Calu3 (cell line): ENCODE results near the gene XYLB. TPM values are rescaled to one million over a fixed set of nuclear protein-coding genes. Genes with fewer than 3 reads are reported as not detected.
A peak's percentile ranks its signal among the peaks of the same experiment; 100 is the strongest.

ENCODE experiments used
- BruUV-seq: library from RNA; stranded (reverse); fragments of 400-500 nt; replicated peaks from 2 replicates; lab custom pipeline; 2021; lab: Mats Ljungman, UMichigan
- CTCF ChIA-PET: fragments of 300-600 bp; sonication (Branson Sonifier 250); formaldehyde crosslinking; loops from one replicate; lab custom pipeline; 2022; ENCODE audit warnings: antibody characterized with exemption; lab: Charles Lee
- DNase-seq: peaks from one replicate; pipeline ENCODE4 v3.0.0; 2022
- H3K27ac Mint-ChIP-seq: one replicate; pipeline ENCODE4 v1.8.0; 2022; ENCODE audit warnings: mixed read lengths; ENCODE audit not compliant: unreplicated experiment
- H3K27me3 Mint-ChIP-seq: one replicate; pipeline ENCODE4 v1.8.0; 2022; ENCODE audit warnings: mixed read lengths; ENCODE audit not compliant: unreplicated experiment
- H3K36me3 Mint-ChIP-seq: one replicate; pipeline ENCODE4 v1.8.0; 2022; ENCODE audit warnings: mild to moderate bottlenecking, moderate library complexity, mixed read lengths; ENCODE audit not compliant: insufficient read depth, unreplicated experiment
- H3K4me1 Mint-ChIP-seq: one replicate; pipeline ENCODE4 v1.8.0; 2022; ENCODE audit warnings: mild to moderate bottlenecking, low read depth, mixed read lengths; ENCODE audit not compliant: unreplicated experiment
- H3K4me3 Mint-ChIP-seq: one replicate; pipeline ENCODE4 v1.8.0; 2022; ENCODE audit warnings: mild to moderate bottlenecking, low read depth, moderate library complexity, mixed read lengths; ENCODE audit not compliant: unreplicated experiment
- H3K9me3 Mint-ChIP-seq: one replicate; pipeline ENCODE4 v1.8.0; 2022; ENCODE audit warnings: low read depth, mixed read lengths; ENCODE audit not compliant: unreplicated experiment
- intact Hi-C: fragments of 100-400 bp; cut with micrococcal nuclease; formaldehyde crosslinking; loops from one replicate; pipeline ENCODE4 v1.10.0; 2022; ENCODE audit not compliant: unreplicated experiment
- total RNA-seq: library from RNA; stranded (reverse); gene quantifications from 2 replicates; pipeline ENCODE4 v1.2.3, GENCODE V29; 2022
- TF ChIP-seq, protein P1 (sequence below): fragments of 200-600 bp; IDR thresholded peaks from one replicate; pipeline ENCODE4 v1.8.0; 2022; ENCODE audit warnings: antibody characterized with exemption; ENCODE audit not compliant: unreplicated experiment

Gene XYLB
- total RNA-seq, 1 experiment from 2014 or later, result 12.2 TPM

DNA sequence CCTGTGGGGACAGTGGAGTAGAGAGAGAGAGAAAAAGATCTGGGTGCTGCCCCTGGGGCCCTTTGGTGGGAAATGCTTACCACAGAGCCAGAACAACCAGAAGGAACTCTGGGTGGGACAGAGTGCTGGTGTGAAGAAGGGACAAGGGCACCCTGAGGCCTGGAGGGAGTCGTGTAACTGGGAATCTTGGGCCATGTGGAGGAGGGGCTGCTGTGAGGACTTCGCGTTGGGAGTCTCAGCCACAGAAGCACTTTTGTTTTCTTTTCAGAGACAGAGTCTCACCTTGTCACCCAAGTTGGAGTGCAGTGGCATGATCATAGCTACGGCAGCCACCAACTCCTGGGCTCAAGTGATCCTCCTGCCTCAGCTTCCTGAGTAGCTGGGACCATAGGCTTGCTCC lies 24.3 kb downstream of the XYLB start:
- H3K4me1 Mint-ChIP-seq, result no peaks in the 10 kb centered on the region
- peaks cover 16% of the 10 kb centered on the region for H3K36me3 Mint-ChIP-seq
- DNase-seq, result no peak
- CTCF ChIA-PET, result interaction anchor here (0.7 kb wide), 1 partner anchor 431 kb away, joined by 4 read pairs; no protein-coding TSS in a partner anchor
- intact Hi-C loops, result no loop called here
- no peaks in the 10 kb centered on the region for H3K27me3 Mint-ChIP-seq
- H3K9me3 Mint-ChIP-seq, result no peaks in the 10 kb centered on the region
- peak overlapping the region; percentile 45 for H3K27ac Mint-ChIP-seq
- no peak overlapping the region for H3K4me3 Mint-ChIP-seq
- TF ChIP-seq, protein P1, sequence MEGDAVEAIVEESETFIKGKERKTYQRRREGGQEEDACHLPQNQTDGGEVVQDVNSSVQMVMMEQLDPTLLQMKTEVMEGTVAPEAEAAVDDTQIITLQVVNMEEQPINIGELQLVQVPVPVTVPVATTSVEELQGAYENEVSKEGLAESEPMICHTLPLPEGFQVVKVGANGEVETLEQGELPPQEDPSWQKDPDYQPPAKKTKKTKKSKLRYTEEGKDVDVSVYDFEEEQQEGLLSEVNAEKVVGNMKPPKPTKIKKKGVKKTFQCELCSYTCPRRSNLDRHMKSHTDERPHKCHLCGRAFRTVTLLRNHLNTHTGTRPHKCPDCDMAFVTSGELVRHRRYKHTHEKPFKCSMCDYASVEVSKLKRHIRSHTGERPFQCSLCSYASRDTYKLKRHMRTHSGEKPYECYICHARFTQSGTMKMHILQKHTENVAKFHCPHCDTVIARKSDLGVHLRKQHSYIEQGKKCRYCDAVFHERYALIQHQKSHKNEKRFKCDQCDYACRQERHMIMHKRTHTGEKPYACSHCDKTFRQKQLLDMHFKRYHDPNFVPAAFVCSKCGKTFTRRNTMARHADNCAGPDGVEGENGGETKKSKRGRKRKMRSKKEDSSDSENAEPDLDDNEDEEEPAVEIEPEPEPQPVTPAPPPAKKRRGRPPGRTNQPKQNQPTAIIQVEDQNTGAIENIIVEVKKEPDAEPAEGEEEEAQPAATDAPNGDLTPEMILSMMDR, result no peak
- BruUV-seq, result no TSS peak

DNA sequence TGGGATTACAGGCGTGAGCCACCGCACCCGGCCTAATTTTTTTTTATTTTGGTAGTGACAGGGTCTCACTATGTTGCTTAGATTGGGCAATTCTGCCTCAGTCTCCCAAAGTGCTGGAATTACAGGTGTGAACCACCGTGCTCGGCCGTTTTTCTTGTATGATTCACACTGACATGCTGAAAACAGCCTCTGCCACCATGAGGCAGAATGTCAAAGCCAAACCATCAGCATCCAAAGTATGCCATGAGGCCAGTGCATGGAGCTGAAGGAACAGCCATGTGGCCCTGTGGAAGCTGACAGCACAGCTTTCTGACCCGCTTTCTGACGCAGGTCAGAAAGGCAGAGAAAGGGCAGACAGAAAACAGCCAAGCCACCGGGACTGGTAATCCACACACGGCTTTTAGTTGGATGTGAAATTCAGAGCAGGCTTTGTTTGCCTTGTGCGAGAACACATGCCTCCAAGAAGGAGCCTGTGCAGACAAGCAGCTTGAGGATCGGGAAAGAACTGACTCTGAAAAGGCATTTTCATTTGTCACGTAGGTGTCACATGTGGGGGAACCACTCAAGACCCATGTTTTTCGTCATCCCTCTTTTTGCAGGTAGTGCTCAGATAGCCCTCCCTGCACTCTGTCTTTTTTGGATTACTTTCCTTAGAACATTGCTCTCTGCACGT lies 25.1 kb downstream of the XYLB start:
- intact Hi-C loops, result no loop called here
- no peak for DNase-seq
- no TSS peak for BruUV-seq
- no peaks in the 10 kb centered on the region for H3K9me3 Mint-ChIP-seq
- H3K4me1 Mint-ChIP-seq, result no peaks in the 10 kb centered on the region
- TF ChIP-seq, protein P1, result no peak
- H3K27ac Mint-ChIP-seq, result no peak overlapping the region
- CTCF ChIA-PET, result interaction anchor here (0.7 kb wide), 1 partner anchor 432 kb away, joined by 4 read pairs; no protein-coding TSS in a partner anchor
- H3K4me3 Mint-ChIP-seq, result no peak overlapping the region
- no peaks in the 10 kb centered on the region for H3K27me3 Mint-ChIP-seq
- H3K36me3 Mint-ChIP-seq, result peaks cover 18% of the 10 kb centered on the region

DNA sequence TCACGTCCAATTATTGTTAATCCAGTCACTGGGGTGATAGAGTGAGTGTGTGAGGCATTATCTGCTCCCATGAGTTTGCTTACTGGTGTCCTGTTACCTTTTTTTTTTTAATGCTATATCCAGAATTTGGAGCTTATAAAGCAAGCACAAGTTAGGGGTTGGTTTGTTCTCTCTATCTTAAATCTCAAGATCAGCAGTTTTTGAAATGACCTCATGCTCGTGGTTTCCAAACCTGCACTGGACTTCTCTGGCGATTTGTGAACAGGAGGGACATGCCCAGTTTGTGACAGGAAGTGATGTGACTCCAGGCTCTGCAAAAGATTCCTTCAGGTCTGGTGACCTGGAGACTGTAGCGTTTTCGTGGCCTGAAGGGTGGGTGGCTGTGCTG lies 25.6 kb downstream of the XYLB start:
- no peaks in the 10 kb centered on the region for H3K9me3 Mint-ChIP-seq
- BruUV-seq, result no TSS peak
- H3K36me3 Mint-ChIP-seq, result peaks cover 18% of the 10 kb centered on the region
- DNase-seq, result no peak
- H3K27me3 Mint-ChIP-seq, result no peaks in the 10 kb centered on the region
- no peak overlapping the region for H3K4me3 Mint-ChIP-seq
- H3K27ac Mint-ChIP-seq, result no peak overlapping the region
- CTCF ChIA-PET, result no interaction called here
- H3K4me1 Mint-ChIP-seq, result no peaks in the 10 kb centered on the region
- TF ChIP-seq, protein P1, result no peak
- intact Hi-C loops, result no loop called here

DNA sequence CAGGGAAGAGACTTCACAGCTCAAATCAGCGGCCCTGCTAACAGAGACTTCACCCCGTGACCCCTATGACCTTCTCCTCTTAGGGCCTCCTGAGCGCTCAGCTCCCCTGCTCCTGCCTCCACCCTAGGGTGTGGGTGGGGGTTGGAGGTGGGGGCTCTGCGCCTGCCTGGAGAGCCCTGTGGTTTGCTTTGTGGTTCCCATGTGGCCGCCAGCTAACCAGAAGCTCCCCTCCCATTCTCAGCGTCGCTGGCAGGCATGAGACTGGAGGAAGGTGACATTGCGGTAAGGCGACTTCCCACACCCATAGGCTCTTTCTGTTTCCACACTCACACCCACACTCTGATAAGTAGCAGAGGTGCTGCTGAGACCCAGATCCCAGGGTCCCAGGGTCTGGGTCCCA lies 27.6 kb downstream of the XYLB start:
- no peak overlapping the region for H3K27ac Mint-ChIP-seq
- CTCF ChIA-PET, result no interaction called here
- intact Hi-C loops, result no loop called here

More for the DNA sequence above, 27.6 kb downstream of the XYLB start:
- H3K9me3 Mint-ChIP-seq, result no peaks in the 10 kb centered on the region
- no peak overlapping the region for H3K4me3 Mint-ChIP-seq
- no TSS peak for BruUV-seq
- H3K36me3 Mint-ChIP-seq, result peaks cover 32% of the 10 kb centered on the region
- no peak for DNase-seq
- H3K4me1 Mint-ChIP-seq, result no peaks in the 10 kb centered on the region
- no peaks in the 10 kb centered on the region for H3K27me3 Mint-ChIP-seq
- TF ChIP-seq, protein P1, result no peak
